GM19324 (cell line): ENCODE data around the gene PTBP3.

Experiments used
- ATAC-seq: cut with Tn5 transposase; IDR thresholded peaks from one replicate; pipeline ENCODE4 v1.9.1; 2021; ENCODE audit warnings: mild to moderate bottlenecking, moderate library complexity; ENCODE audit not compliant: unreplicated experiment, low FRiP score

PTBP3 gene

DNA sequence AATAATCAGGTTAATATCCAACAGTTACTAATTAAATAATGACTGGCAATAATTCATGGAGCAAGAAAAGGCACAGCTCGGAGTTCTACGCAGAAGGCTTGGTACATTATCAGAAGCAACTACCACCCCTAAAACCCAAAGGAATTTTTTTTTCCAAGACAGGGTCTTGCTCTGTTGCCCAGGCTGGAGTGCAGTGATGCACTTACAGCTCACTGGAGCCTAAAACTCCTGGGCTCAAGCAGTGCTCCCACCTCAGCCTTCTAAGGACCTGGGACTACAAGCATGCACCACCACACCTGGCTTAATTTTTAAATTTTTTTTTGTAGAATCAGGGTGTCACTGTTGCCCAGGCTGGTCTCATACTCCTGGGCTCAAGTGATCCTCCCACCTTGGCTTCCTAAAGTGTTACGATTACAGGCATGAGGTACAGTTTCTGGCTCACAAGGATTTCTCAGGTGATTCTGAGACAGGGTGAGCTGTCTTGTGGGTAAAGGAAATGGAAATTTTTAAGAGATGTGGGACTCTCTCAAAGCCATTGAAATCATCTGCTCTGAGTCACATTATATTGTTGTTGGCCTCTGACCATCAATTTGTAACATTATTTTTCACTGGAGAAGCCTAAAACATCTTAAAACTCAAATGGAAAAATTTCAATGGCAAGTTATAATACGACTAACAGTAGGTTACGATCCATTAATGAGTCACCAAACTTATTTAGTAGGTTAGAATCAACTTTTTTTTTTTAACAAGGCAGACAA, 26.8 kb upstream of the PTBP3 start:
- ATAC-seq, result no peak

DNA sequence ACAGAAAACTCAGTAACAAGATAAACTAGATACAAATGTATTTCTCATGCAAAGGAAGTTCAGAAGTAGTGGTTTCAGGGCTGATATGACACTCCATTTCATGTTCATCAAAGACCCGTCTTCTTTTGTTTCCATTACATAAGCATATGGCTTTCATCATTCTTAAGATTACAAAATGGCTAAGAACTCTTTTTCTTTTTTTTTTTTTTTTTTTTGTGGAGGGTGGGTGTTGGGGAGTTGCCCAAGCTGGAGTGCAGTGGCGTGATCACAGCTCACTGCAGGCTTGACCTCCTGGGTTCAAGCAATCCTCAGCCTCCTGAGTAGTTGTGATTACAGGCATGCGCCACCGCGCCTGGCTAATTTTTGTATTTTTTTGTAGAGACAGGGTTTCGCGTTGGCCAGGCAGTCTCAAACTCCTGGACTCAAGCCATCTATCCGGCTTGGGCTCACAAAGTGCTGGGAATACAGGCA, 22.0 kb upstream of the PTBP3 start:
- ATAC-seq, result no peak

DNA sequence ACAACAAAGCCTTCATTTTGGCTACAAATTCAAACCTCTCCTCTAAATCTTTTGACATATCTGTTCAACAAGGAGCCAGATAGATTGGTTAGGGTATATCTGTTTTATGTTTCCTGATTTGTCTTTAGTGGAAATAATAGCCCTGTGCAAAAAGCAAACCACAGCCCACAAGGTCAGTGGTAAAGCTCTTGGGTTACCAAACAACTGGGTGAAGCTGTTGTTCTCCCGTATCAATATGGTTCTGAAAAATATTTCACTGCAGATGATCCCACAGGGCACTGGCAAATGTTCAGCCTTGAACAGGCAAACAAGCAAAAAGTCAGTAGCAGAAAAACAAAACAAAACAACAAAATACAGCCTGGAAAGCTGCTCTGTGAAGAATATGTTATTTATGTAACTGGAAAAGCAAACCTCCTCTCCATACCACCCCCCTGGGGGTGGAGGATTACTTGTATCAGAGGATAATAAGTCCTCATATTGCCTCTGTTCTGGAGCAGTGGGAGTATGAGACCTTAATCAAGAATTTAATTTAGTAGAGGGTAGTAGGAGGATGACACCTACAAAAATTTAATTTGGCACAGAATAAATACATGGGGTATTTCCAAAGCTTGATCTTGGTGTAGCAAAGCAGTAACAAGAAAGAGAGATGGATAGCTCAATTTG, 20.8 kb upstream of the PTBP3 start:
- ATAC-seq, result no peak

DNA sequence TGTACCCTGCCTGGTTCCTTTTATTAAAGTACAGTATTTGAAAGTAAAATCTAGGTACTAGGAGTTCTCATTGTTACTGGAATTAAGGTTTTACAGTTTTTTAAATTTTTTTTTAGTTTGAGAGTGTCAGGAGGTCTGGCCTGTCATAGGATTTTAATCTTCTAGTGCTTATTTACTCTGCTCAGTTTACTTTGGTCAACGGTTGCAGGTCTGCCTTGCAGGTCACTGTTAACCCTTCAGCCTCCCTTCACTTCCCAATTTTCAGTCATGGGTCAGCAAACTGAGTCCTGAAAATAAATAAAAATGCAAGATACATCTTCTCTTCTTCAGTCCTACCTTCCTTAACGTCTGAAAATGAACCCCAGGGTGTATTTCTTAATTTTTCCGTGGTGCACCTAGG, 18.8 kb upstream of the PTBP3 start:
- ATAC-seq, result no peak

DNA sequence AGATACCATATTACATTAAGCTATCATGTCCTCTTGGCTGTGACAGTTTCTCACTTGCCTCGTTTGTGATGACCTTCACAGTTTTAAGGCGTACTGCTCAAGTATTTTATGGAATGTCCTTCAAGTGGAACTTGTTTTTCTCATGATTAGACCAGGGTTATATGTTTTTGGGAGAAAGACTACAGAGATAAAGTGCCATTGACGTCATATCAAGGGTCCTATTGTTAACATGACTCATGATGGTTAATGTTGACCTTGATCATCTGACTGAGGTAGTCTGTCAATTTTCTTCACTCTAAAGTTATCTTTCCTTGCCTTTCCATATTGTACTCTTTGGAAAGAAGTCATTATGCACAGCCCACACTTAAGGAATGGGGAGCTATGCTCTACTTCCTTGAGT, 17.8 kb upstream of the PTBP3 start:
- no peak for ATAC-seq

DNA sequence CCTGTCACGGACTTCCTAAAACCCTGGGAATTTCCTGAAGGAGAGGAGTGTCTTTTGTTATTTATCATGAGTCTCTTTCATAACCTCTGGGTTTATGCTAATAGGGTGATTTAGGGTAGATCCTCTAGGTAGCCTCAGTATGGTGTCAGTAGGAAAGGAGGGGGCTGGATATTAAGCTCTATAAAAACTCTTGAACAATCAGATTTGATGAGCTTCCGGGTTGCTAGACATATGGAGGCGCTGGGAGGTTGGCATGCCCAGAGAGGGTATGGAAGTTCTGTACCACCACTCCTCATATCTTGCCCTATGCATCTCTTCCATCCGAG, 15.6 kb upstream of the PTBP3 start:
- ATAC-seq, result no peak

DNA sequence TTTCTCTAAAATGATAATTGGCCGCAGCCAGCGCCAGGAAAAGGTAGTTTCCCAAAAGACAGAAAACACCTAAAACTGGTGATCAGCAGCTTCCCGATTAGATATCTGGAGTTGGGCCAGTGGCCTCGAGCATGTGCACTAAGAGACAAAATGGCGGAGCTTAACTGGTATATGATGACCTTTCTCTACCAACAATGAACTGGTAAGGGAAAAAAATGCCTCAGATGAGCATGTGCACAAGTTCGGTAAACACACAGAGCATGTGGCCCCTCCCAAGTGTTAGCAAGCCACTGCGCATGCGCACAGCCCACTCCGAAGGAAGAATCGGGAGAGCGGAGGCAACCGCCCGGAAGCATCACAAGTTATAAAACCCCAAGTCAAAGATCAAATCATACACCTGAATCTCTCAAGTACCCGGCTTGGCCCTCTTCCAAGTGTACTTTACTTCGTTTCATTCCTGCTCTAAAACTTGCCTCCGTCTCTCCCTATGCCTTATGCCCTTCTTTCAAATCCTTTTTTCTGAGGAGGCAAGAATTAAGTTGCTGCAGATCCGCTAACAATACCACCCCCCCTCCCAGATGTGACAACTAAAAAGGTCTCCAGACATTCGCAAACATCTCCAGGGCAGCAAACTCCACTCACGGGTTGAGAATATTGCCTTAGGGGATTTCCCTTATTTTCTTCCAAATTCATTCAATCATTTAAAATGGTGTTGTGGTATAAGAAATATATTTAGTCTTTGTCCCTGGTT, 15.0 kb upstream of the PTBP3 start:
- ATAC-seq, result no peak

- ATAC-seq, result no peak
Measured at GRCh38 chr9:112341730-112342129, 8.3 kb upstream of the PTBP3 start.

- no peak for ATAC-seq
Measured at GRCh38 chr9:112339886-112340285, 6.5 kb upstream of the PTBP3 start.

DNA sequence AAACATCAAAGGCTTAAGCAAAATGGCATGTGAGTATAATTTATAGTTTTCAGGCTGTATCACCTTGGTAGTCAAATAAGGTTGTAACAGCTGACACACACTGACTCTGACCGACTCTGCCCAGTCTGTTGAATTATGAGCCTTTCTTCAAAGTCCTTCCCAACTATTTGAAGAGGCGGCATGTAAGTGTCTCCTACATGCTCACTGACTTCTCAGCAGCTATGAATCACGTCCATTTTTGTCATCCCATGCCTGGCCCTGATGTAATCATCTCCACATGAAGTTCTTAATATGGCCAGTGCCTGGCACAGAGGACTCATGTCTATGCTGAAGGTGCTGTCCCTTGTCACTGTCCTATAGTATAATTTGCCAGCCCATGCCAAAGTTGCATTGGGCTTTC, 5.1 kb upstream of the PTBP3 start:
- no peak for ATAC-seq

DNA sequence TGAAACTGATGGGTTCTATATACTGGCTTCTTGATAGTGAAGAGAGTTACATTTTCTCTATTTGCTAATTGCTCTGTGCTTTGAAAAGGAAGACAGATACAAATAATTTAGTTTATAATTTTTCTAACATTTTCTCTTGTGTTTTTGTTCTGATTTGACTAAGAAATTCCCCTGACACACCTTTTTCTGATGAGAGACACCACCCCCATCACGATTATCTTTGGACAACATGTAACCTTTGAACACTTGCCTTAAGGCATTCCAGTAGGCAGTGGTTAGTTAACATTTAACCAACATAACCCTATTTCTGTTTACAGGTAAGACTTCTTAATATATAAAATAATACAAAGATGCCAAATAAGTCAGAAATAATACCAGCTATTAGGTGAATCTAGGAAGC, 4.1 kb upstream of the PTBP3 start:
- ATAC-seq, result no peak

GRCh38 chr9:112334432-112334841, 1.0 kb upstream of the PTBP3 start:
- ATAC-seq, result no peak

DNA sequence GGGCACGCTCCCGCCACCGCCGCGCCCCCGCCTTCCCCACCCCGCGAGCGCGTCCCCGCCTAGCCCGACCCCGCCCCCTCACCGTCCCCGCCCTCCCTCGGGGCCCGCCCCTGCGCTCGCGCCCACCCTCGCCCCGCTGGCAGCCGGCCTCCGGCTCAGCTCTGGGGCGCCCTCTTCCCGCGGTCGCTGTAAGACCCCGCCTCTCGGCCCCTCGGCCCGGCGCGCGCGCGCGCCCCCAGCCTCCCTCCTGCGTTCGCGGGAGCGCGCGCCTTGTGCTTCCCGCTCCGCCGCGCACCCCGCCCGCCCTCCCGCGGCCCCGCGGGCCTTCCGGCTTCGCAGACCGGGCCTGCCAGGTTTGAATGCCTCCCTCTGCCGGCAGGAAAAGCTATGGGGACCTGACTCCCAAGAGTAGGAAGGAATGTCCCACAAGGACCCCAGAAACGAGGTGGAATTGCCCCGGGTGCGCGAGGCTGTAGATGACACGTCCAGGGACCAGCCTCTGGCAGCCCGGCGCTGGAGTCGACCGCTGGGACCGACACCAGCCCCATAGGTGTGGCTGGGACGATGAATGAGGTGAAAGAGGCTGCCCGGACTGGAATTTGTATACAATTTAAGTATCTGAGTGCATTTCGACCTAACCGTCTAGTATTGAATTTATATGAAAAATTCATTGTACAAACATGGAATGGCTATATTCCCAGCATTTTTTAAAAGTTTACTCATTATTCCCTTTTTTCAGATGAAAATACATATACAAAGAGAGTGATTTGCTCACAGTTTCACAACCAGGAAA, 416 bp upstream of the PTBP3 start:
- ATAC-seq, result peak; percentile 85

- no peak for ATAC-seq
Measured at GRCh38 chr9:112332674-112332976, 794 bp downstream of the PTBP3 start.

DNA sequence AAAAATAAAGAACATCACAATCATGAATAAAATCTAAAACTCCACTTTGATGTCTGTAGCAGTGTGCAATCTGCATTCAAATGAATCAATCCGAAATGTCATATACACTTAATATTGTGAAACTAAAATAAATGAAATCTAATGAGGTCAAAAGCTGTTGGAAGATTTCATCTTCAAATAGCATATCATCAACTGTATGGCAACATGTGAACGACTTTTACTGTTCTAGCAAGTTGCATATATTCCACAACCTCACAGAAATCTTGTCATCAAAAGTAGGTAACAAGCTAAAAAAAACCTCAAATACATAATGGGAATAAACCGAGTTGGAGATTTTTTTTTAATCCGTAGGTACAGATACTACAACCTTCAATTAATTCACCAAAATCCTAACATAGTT, 1.2 kb downstream of the PTBP3 start:
- ATAC-seq, result no peak

- no peak for ATAC-seq
Measured at GRCh38 chr9:112331674-112331952, 1.8 kb downstream of the PTBP3 start.

- no peak for ATAC-seq
Measured at GRCh38 chr9:112328545-112328944, 4.9 kb downstream of the PTBP3 start.

- no peak for ATAC-seq
Measured at GRCh38 chr9:112327718-112328450, 5.5 kb downstream of the PTBP3 start.

- no peak for ATAC-seq
Measured at GRCh38 chr9:112326194-112326593, 7.2 kb downstream of the PTBP3 start.

DNA sequence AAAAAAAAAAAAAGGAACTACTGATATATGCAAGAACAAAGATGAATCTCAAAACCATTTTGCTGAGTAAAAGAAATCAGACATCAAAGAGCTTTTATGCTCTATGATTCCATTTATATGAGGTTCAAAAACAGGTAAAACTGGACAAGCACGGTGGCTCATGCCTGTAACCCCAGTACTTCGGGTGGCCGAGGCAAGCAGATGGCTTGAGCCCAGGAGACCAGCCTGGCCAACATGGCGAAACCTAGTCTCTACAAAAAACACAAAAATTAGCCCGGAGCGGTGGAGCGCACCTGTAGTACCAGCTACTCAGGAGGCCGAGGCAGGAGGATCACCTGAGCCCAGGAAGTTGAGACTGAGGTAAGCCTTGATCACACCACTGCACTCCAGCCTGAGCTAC, 7.8 kb downstream of the PTBP3 start:
- ATAC-seq, result no peak

DNA sequence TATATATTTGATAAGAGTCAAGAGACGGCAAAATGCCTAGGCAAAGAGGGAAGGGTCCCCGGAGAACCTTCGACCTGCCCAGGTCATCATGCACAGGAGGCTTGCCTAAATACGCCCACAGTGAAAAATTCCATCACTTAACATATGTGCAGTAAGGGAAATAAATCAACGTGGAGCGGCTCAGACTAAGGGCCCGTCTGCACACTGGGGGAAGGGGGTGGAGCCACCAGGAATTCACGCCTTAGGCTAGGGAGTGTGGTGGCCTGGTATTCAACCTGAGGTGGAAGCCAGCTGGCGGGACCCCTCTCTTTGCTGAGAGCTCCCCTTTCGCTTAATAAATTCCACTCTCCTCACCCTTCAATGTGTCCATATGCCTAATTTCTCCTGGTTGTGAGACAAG, 8.3 kb downstream of the PTBP3 start:
- ATAC-seq, result no peak
